HEK293T (cell line): ENCODE measurements around the gene DDX10.

Source experiments
- ARNT ChIP-seq: fragments of 450-650 bp; IDR thresholded peaks from 2 replicates; pipeline ENCODE4 v1.6.1; 2017; ENCODE audit warnings: mild to moderate bottlenecking
- ELF4 ChIP-seq: fragments of 450-650 bp; IDR thresholded peaks from 2 replicates; pipeline ENCODE4 v1.6.1; 2017; ENCODE audit warnings: antibody characterized with exemption
- FOXK2 ChIP-seq: fragments of 450-650 bp; IDR thresholded peaks from 2 replicates; pipeline ENCODE4 v1.6.1; 2016; ENCODE audit warnings: mild to moderate bottlenecking
- SP1 ChIP-seq: fragments of 450-650 bp; IDR thresholded peaks from 2 replicates; pipeline ENCODE4 v1.6.1; 2017
- SUZ12 ChIP-seq: fragments of 450-650 bp; IDR thresholded peaks from 2 replicates; pipeline ENCODE4 v1.6.1; 2016; ENCODE audit warnings: mild to moderate bottlenecking
- TARDBP ChIP-seq: fragments of 450-650 bp; IDR thresholded peaks from 2 replicates; pipeline ENCODE4 v1.6.1; 2016

DNA sequence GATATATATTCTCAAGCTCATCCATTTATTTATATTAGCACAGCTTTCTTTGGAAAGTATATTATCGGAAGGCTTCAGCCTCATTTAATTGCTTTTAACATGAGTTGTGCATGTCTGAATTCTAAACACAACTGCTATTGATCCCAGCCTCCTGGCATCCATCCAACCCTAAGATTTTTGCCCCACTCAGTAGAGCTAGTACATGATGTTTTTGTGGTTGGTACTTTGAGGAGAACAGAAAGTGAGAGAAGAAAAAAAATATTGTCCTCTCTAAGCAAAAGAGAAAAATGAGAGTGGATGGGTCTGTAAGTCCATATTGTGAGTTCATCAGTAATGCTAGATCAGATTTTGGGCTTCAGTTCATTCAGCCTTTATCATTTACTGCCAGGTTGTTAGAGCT, 198.7 kb downstream of the DDX10 start:
- TF ChIP-seq SUZ12 (no peak), ELF4 (no peak), ARNT (no peak), SP1 (no peak), FOXK2 (no peak), TARDBP (no peak)
